VCaP (cell line): ENCODE data around the gene BCAS3.

Source experiments
- H3K27ac ChIP-seq: fragments of 450-650 bp; 2 replicates; pipeline ENCODE4 v1.5.1; 2017
- CTCF ChIP-seq: fragments of 450-650 bp; conservative IDR thresholded peaks from 2 replicates; pipeline ENCODE4 v1.5.1; 2017; ENCODE audit warnings: mild to moderate bottlenecking, moderate library complexity

Gene BCAS3

GRCh38 chr17:61205931-61206330 is 528.3 kb downstream of the BCAS3 start:
- TF ChIP-seq CTCF = no peak
- no peak overlapping the region for H3K27ac ChIP-seq

- no peak overlapping the region for H3K27ac ChIP-seq
- TF ChIP-seq CTCF = no peak
Observed at GRCh38 chr17:61206922-61207321, 529.3 kb downstream of the BCAS3 start.

GRCh38 chr17:61208301-61209105 is 530.9 kb downstream of the BCAS3 start:
- TF ChIP-seq CTCF = no peak
- H3K27ac ChIP-seq = peak overlapping the region; percentile 62

GRCh38 chr17:61209106-61209439 is 531.4 kb downstream of the BCAS3 start:
- peak overlapping the region; percentile 62 for H3K27ac ChIP-seq
- no peak for TF ChIP-seq CTCF

GRCh38 chr17:61209525-61209924 is 531.9 kb downstream of the BCAS3 start:
- no peak for TF ChIP-seq CTCF
- H3K27ac ChIP-seq = no peak overlapping the region

- TF ChIP-seq CTCF = no peak
- H3K27ac ChIP-seq = no peak overlapping the region
Observed at GRCh38 chr17:61211236-61211635, 533.6 kb downstream of the BCAS3 start.

GRCh38 chr17:61212655-61213054 is 535.0 kb downstream of the BCAS3 start:
- no peak overlapping the region for H3K27ac ChIP-seq
- no peak for TF ChIP-seq CTCF
